ENCODE results near the gene DIP2C.

DIP2C gene

DNA sequence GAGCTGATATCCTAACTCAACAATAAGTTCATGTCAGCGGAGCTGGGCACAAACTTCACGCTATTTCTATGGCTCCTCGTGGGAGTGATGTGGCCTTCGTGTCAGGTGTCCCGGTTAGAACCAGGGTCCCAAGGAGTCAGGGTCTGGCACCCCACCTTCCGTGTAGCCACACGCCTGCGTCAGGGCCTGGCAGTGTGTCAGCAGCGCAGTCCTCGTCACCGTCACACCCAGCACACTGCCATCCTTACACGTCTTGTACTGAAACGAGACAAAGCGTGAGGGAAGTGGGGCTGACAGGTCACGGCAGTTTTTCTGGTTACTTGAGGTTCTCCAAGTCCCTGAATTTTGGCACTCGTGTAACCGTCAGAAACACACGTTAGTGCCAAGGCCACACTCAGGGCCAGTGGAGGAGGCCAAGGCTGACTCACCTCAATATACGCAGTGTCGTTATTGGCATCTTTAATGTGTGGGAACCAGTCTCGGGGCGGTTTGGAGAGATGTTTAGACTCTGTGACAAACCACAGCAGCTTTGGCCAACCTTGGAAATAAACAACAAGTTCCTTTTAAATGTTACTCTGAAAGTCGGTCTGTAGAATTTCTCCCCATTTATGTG is 299.5 kb downstream of the DIP2C start:
- H3F3A ChIP-seq (ENCODE audit: low read depth) = no peaks in the 10 kb centered on the region
- TF ChIP-seq, protein P1, sequence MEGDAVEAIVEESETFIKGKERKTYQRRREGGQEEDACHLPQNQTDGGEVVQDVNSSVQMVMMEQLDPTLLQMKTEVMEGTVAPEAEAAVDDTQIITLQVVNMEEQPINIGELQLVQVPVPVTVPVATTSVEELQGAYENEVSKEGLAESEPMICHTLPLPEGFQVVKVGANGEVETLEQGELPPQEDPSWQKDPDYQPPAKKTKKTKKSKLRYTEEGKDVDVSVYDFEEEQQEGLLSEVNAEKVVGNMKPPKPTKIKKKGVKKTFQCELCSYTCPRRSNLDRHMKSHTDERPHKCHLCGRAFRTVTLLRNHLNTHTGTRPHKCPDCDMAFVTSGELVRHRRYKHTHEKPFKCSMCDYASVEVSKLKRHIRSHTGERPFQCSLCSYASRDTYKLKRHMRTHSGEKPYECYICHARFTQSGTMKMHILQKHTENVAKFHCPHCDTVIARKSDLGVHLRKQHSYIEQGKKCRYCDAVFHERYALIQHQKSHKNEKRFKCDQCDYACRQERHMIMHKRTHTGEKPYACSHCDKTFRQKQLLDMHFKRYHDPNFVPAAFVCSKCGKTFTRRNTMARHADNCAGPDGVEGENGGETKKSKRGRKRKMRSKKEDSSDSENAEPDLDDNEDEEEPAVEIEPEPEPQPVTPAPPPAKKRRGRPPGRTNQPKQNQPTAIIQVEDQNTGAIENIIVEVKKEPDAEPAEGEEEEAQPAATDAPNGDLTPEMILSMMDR (conservative IDR thresholded peaks at IDR 0.05; ENCODE audit: low read length) = no peak
- TF ChIP-seq EZH2phosphoT487 (IDR thresholded peaks at IDR 0.05; ENCODE audit: borderline replicate concordance) = no peak
- H3K9ac ChIP-seq (ENCODE audit: low read depth, low read length, poor library complexity, severe bottlenecking) = no peak overlapping the region
- no peak overlapping the region for H2AFZ ChIP-seq (ENCODE audit: low read length)
- no peak overlapping the region for H3K4me2 ChIP-seq (ENCODE audit: low read depth, low read length, poor library complexity, severe bottlenecking)
- H3K36me3 ChIP-seq (ENCODE audit: insufficient read depth, low read length) = no peaks in the 10 kb centered on the region
- no peaks in the 10 kb centered on the region for H3K9me3 ChIP-seq (ENCODE audit: insufficient read depth, low read depth, low read length)
- H3K9me2 ChIP-seq (replicated peaks; ENCODE audit: low read depth, low read length) = no peaks in the 10 kb centered on the region
- no peaks in the 10 kb centered on the region for H3K4me1 ChIP-seq (ENCODE audit: insufficient read depth, low read length, poor library complexity, severe bottlenecking)
- H3K79me2 ChIP-seq (ENCODE audit: insufficient read depth, low read length) = no peaks in the 10 kb centered on the region
- no peaks in the 10 kb centered on the region for H4K20me1 ChIP-seq (ENCODE audit: insufficient read depth, low read length, poor library complexity, severe bottlenecking)
- no peak overlapping the region for H3K4me3 ChIP-seq (ENCODE audit: low read length, poor library complexity, severe bottlenecking)
- H3K27me3 ChIP-seq (ENCODE audit: insufficient read depth, low read length, poor library complexity, severe bottlenecking) = no peaks in the 10 kb centered on the region

DNA sequence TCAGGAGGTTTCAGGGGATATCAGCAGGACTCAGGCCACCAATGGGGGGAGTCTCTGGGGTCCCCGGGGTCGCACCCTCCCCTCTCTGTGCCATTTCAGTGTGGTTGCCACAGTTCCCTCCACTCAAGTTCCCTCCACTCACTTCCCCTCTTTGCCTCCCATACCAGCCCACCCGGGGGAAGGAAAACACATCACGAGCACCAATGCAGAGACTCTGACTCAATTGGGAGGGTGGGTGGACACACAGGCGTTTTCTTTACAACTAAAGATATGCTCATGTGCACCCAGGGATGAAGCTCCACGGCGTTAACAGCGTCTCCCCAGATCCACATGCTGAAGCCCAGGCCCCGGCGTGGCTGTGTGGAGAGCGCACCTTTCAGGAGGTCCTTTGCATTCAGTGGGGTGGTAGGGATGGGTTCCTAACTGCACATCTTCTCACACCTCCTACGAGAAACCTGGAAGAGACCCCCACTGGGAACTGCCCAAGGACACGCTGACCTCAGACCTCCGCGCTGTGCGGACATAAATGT is 300.1 kb downstream of the DIP2C start:
- H3K36me3 ChIP-seq (ENCODE audit: insufficient read depth, low read length) = no peaks in the 10 kb centered on the region
- H3F3A ChIP-seq (ENCODE audit: low read depth) = no peaks in the 10 kb centered on the region
- no peak for TF ChIP-seq EZH2phosphoT487 (IDR thresholded peaks at IDR 0.05; ENCODE audit: borderline replicate concordance)
- TF ChIP-seq, protein P1 (conservative IDR thresholded peaks at IDR 0.05; ENCODE audit: low read length) = no peak
- H4K20me1 ChIP-seq (ENCODE audit: insufficient read depth, low read length, poor library complexity, severe bottlenecking) = no peaks in the 10 kb centered on the region
- no peak overlapping the region for H3K4me2 ChIP-seq (ENCODE audit: low read depth, low read length, poor library complexity, severe bottlenecking)
- no peak overlapping the region for H3K9ac ChIP-seq (ENCODE audit: low read depth, low read length, poor library complexity, severe bottlenecking)
- H2AFZ ChIP-seq (ENCODE audit: low read length) = no peak overlapping the region
- no peaks in the 10 kb centered on the region for H3K9me2 ChIP-seq (replicated peaks; ENCODE audit: low read depth, low read length)
- no peak overlapping the region for H3K4me3 ChIP-seq (ENCODE audit: low read length, poor library complexity, severe bottlenecking)
- no peaks in the 10 kb centered on the region for H3K27me3 ChIP-seq (ENCODE audit: insufficient read depth, low read length, poor library complexity, severe bottlenecking)
- H3K4me1 ChIP-seq (ENCODE audit: insufficient read depth, low read length, poor library complexity, severe bottlenecking) = no peaks in the 10 kb centered on the region
- no peaks in the 10 kb centered on the region for H3K79me2 ChIP-seq (ENCODE audit: insufficient read depth, low read length)
- no peaks in the 10 kb centered on the region for H3K9me3 ChIP-seq (ENCODE audit: insufficient read depth, low read depth, low read length)

DNA sequence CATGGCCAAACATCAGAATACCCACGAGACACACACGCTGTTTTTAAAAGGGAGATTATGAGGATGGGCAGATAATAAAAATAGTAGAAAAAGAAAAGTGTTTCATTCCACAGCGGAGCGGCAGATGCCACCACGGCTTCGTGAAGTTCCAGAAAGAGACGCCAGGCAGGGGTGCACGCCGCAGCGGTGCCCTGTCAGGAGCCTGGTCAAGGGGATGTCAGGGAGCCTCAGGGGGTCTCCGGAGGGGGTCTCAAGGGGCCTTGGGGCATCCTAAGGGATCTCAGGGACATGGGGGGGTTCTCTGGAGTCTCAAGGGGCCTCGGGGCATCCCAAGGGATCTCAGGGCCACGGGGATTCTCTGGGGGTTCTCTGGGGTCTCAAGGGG is 300.8 kb downstream of the DIP2C start:
- TF ChIP-seq EZH2phosphoT487 (IDR thresholded peaks at IDR 0.05; ENCODE audit: borderline replicate concordance) = no peak
- TF ChIP-seq, protein P1 (conservative IDR thresholded peaks at IDR 0.05; ENCODE audit: low read length) = no peak
- no peaks in the 10 kb centered on the region for H3K4me1 ChIP-seq (ENCODE audit: insufficient read depth, low read length, poor library complexity, severe bottlenecking)
- no peaks in the 10 kb centered on the region for H3K27me3 ChIP-seq (ENCODE audit: insufficient read depth, low read length, poor library complexity, severe bottlenecking)
- no peaks in the 10 kb centered on the region for H3F3A ChIP-seq (ENCODE audit: low read depth)
- no peak overlapping the region for H2AFZ ChIP-seq (ENCODE audit: low read length)
- H3K9me2 ChIP-seq (replicated peaks; ENCODE audit: low read depth, low read length) = no peaks in the 10 kb centered on the region
- no peak overlapping the region for H3K9ac ChIP-seq (ENCODE audit: low read depth, low read length, poor library complexity, severe bottlenecking)
- H3K4me2 ChIP-seq (ENCODE audit: low read depth, low read length, poor library complexity, severe bottlenecking) = no peak overlapping the region
- H4K20me1 ChIP-seq (ENCODE audit: insufficient read depth, low read length, poor library complexity, severe bottlenecking) = no peaks in the 10 kb centered on the region
- no peaks in the 10 kb centered on the region for H3K79me2 ChIP-seq (ENCODE audit: insufficient read depth, low read length)
- H3K4me3 ChIP-seq (ENCODE audit: low read length, poor library complexity, severe bottlenecking) = no peak overlapping the region
- no peaks in the 10 kb centered on the region for H3K36me3 ChIP-seq (ENCODE audit: insufficient read depth, low read length)
- no peaks in the 10 kb centered on the region for H3K9me3 ChIP-seq (ENCODE audit: insufficient read depth, low read depth, low read length)

Data from Loucy (cell line).